Ishikawa (cell line): ENCODE data around the gene TBXAS1.

ENCODE experiments used
- CEBPB ChIP-seq: IDR thresholded peaks from 2 replicates; pipeline ENCODE4 v1.6.1; 2012
- CREB1 ChIP-seq: IDR thresholded peaks from 2 replicates; pipeline ENCODE4 v1.6.1; 2012; ENCODE audit warnings: low read depth
- EGR1 ChIP-seq: IDR thresholded peaks from 2 replicates; pipeline ENCODE4 v1.6.1; 2012
- EP300 ChIP-seq: IDR thresholded peaks from 2 replicates; pipeline ENCODE4 v1.6.1; 2012; ENCODE audit warnings: borderline replicate concordance
- FOXM1 ChIP-seq: IDR thresholded peaks from 2 replicates; pipeline ENCODE4 v1.6.1; 2012; ENCODE audit warnings: low read depth, borderline replicate concordance
- MAX ChIP-seq: IDR thresholded peaks from 2 replicates; pipeline ENCODE4 v1.6.1; 2012
- NFIC ChIP-seq: IDR thresholded peaks from 2 replicates; pipeline ENCODE4 v1.6.1; 2012
- RAD21 ChIP-seq: IDR thresholded peaks from 2 replicates; pipeline ENCODE4 v1.6.1; 2012; ENCODE audit warnings: low read depth
- REST ChIP-seq: IDR thresholded peaks from 2 replicates; pipeline ENCODE4 v1.6.1; 2012; ENCODE audit warnings: low read depth, mild to moderate bottlenecking
- TAF1 ChIP-seq: IDR thresholded peaks from 2 replicates; pipeline ENCODE4 v1.6.1; 2012; ENCODE audit warnings: low read depth, mild to moderate bottlenecking
- TCF12 ChIP-seq: IDR thresholded peaks from 2 replicates; pipeline ENCODE4 v1.6.1; 2012; ENCODE audit warnings: low read depth
- TEAD4 ChIP-seq: IDR thresholded peaks from 2 replicates; pipeline ENCODE4 v1.6.1; 2012
- USF1 ChIP-seq: IDR thresholded peaks from 2 replicates; pipeline ENCODE4 v1.6.1; 2012
- YY1 ChIP-seq: IDR thresholded peaks from 2 replicates; pipeline ENCODE4 v1.6.1; 2012; ENCODE audit warnings: low read depth

DNA sequence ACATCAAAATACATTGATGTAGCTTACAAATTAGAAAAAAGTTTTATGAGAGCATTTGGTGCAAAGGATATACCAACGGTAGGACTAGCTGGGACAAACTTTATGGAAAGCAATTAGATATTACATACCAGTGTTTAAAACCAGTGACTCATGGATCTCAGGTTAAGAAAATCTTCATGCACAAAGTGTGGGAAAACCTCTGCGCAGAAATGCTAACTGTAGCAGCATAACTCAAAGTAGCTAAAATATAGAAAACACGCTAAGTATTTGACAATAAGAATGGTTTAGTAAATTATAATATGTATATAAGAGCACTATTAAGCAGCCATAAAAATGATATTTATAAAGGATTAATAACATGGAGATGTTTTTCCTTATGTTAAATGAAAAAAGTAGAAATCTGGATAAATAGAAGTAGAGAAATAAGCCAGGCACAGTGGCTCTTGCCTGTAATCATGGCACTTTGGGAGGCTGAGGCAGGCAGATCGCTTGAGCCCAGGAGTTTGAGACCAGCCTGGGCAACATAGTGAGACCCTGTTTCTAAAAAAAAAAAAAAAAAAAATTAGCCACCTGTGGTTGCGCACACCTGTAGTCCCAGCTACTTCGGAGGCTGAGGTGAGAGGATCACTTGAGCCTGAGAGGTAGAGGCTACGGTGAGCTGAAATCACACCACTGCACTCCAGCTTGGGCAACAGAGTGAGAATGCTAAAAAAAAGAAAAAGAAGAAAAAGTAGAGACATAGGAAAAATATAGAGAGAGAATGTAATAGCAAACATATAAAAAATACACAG lies 37.2 kb downstream of the TBXAS1 start:
- TF ChIP-seq EGR1, result no peak
- TF ChIP-seq EP300, result no peak
- TF ChIP-seq CEBPB, result no peak
- no peak for TF ChIP-seq REST
- TF ChIP-seq RAD21, result no peak
- no peak for TF ChIP-seq YY1
- TF ChIP-seq CREB1, result no peak
- no peak for TF ChIP-seq TAF1
- no peak for TF ChIP-seq MAX
- TF ChIP-seq NFIC, result no peak
- no peak for TF ChIP-seq USF1
- no peak for TF ChIP-seq FOXM1
- TF ChIP-seq TEAD4, result no peak
- no peak for TF ChIP-seq TCF12
